Panc1 (cell line): ENCODE results near the gene GCHFR. TPM values are rescaled to one million over a fixed set of nuclear protein-coding genes. Genes with fewer than 3 reads are reported as not detected.

Experiments
- ATAC-seq: fragments of 200-7000 bp; cut with Tn5 transposase; 2 replicates; pipeline ENCODE4 v1.9.1; 2020; ENCODE audit warnings: mild to moderate bottlenecking, moderate library complexity
- BruUV-seq: library from RNA; stranded (reverse); fragments of 400-500 nt; replicated peaks from 2 replicates; lab custom pipeline; 2021; lab: Mats Ljungman, UMichigan
- CTCF ChIA-PET: fragments of 300-600 bp; sonication (Branson Sonifier 250); formaldehyde crosslinking; loops from one replicate; lab custom pipeline; 2022; ENCODE audit warnings: antibody characterized with exemption; lab: Charles Lee
- POLR2A ChIA-PET: fragments of 300-600 bp; sonication (Branson Sonifier 250); formaldehyde crosslinking; loops from one replicate; lab custom pipeline; 2022; ENCODE audit warnings: antibody characterized with exemption; lab: Charles Lee
- DNase-seq: peaks from one replicate; pipeline ENCODE4 v3.0.0-alpha.2; 2010; ENCODE audit warnings: low read depth, low spot score
- H3K27ac ChIP-seq: 2 replicates; pipeline ENCODE4 v1.5.1; 2011; ENCODE audit warnings: mild to moderate bottlenecking, low read length, inconsistent platforms
- H3K27me3 ChIP-seq: fragments of 200-500 bp; sonication (Bioruptor generic); 2 replicates; pipeline ENCODE4 v1.6.0; 2014; ENCODE audit warnings: low read length, inconsistent platforms; ENCODE audit not compliant: control insufficient read depth, insufficient read depth
- H3K36me3 ChIP-seq: fragments of 200-500 bp; sonication (Bioruptor generic); 2 replicates; pipeline ENCODE4 v1.5.1; 2014; ENCODE audit warnings: inconsistent platforms, mild to moderate bottlenecking, low read length, moderate library complexity; ENCODE audit not compliant: control insufficient read depth, insufficient read depth
- H3K4me1 ChIP-seq: 2 replicates; pipeline ENCODE4 v1.5.1; 2011; ENCODE audit warnings: inconsistent platforms, mild to moderate bottlenecking, low read length, moderate library complexity; ENCODE audit not compliant: control insufficient read depth, insufficient read depth
- H3K4me3 ChIP-seq, 2 experiments: 2 replicates each; pipeline ENCODE4 v1.5.1; 2011 to 2012; ENCODE audit warnings: low read depth in 2 of 2, low read length in 2 of 2, mild to moderate bottlenecking in 2 of 2, inconsistent platforms in 1 of 2, moderate library complexity in 1 of 2
- H3K9me3 ChIP-seq: fragments of 200-500 bp; sonication (Bioruptor generic); 2 replicates; pipeline ENCODE4 v1.5.1; 2014; ENCODE audit warnings: low read depth, mild to moderate bottlenecking, inconsistent platforms, low read length, moderate library complexity; ENCODE audit not compliant: control insufficient read depth, insufficient read depth
- CTCF ChIP-seq: fragments of 450-650 bp; IDR thresholded peaks from 2 replicates; pipeline ENCODE4 v1.5.1; 2017; ENCODE audit warnings: mild to moderate bottlenecking
- POLR2AphosphoS5 ChIP-seq: IDR thresholded peaks from 2 replicates; pipeline ENCODE4 v1.6.1; 2012; ENCODE audit warnings: mild to moderate bottlenecking, low read depth, low read length, moderate library complexity
- REST ChIP-seq, 2 experiments: IDR thresholded peaks; 2 replicates each; pipeline ENCODE4 v1.6.1; 2011 to 2012; ENCODE audit warnings: low read depth in 2 of 2, control low read depth in 1 of 2, low read length in 1 of 2, mild to moderate bottlenecking in 1 of 2, moderate library complexity in 1 of 2; ENCODE audit not compliant: insufficient read depth in 1 of 2
- SIN3A ChIP-seq: IDR thresholded peaks from 2 replicates; pipeline ENCODE4 v1.6.1; 2012; ENCODE audit warnings: low read depth, mild to moderate bottlenecking, low read length, moderate library complexity, borderline replicate concordance; ENCODE audit not compliant: insufficient read depth
- TCF7L2 ChIP-seq: IDR thresholded peaks from 2 replicates; pipeline ENCODE4 v1.6.1; 2011; ENCODE audit warnings: mild to moderate bottlenecking, low read depth, low read length, inconsistent platforms
- in situ Hi-C: cut with HindIII; loops from 2 replicates; pipeline ENCODE4 v1.10.0; 2016; ENCODE audit warnings: low sequenced_read_pairs, low pct_unique_long_range_greater_than_20kb
- intact Hi-C: fragments of 100-400 bp; cut with micrococcal nuclease; formaldehyde crosslinking; loops from one replicate; pipeline ENCODE4 v1.10.0; 2022; ENCODE audit not compliant: unreplicated experiment
- total RNA-seq: library from RNA; stranded (reverse); gene quantifications from one replicate; pipeline ENCODE4 v1.2.1, GENCODE V29; 2021; ENCODE audit not compliant: unreplicated experiment

The GCHFR gene
- total RNA-seq, 1 experiment from 2014 or later: 37.2 TPM

- no peaks in the 10 kb centered on the region for H3K9me3 ChIP-seq
- H3K36me3 ChIP-seq: no peaks in the 10 kb centered on the region
- POLR2A ChIA-PET: no interaction called here
- H3K27ac ChIP-seq: no peak overlapping the region
- H3K4me3 ChIP-seq: no peak overlapping the region
- H3K4me1 ChIP-seq: peaks cover 13% of the 10 kb centered on the region
- no peaks in the 10 kb centered on the region for H3K27me3 ChIP-seq
- BruUV-seq: no TSS peak
- DNase-seq (no peak), ATAC-seq (no peak)
- CTCF ChIA-PET: interaction anchor here (0.6 kb wide), 1 partner anchor 69 kb away, joined by 5 read pairs; no protein-coding TSS in a partner anchor
- in situ Hi-C loops (loop anchor here (25.0 kb wide), 1 partner anchor 155 kb away; no protein-coding TSS in a partner anchor), intact Hi-C loops (no loop called here)
- TF ChIP-seq POLR2AphosphoS5 (no peak), TCF7L2 (no peak), CTCF (no peak)
Observed at GRCh38 chr15:40792394-40792793, 28.5 kb downstream of the GCHFR start.

- no TSS peak for BruUV-seq
- ATAC-seq: peak; percentile 89
- TF ChIP-seq POLR2AphosphoS5: no peak
- TF ChIP-seq TCF7L2: no peak
- no peak for TF ChIP-seq SIN3A
- TF ChIP-seq REST (IDR thresholded peaks at IDR 0.05; ENCODE audit: insufficient read depth in 1 of 2, low read depth in 2 of 2, low read length in 1 of 2): no peak
- TF ChIP-seq CTCF: no peak
- Histone ChIP-seq H3K27me3 (no peaks in the 10 kb centered on the region), H3K36me3 (no peaks in the 10 kb centered on the region), H3K9me3 (no peaks in the 10 kb centered on the region), H3K4me1 (peaks cover 9% of the 10 kb centered on the region), H3K4me3 (peak overlapping the region in 1 of 2 experiments; percentile 19; a peak in 1 of 4 replicates), H3K27ac (peak overlapping the region; percentile 46)
- in situ Hi-C loops (loop anchor here (25.0 kb wide), 1 partner anchor 156 kb away; no protein-coding TSS in a partner anchor), intact Hi-C loops (no loop called here)
- ChIA-PET POLR2A (no interaction called here), CTCF (interaction anchor here (0.8 kb wide), 1 partner anchor 70 kb away, joined by 3 read pairs; no protein-coding TSS in a partner anchor)
- peak; percentile 83 for DNase-seq
Observed at GRCh38 chr15:40793216-40793989, 29.5 kb downstream of the GCHFR start.
